IPS-18c (cell line): ENCODE measurements around the gene BABAM2.

Source experiments
- H3K4me3 ChIP-seq: 2 replicates; pipeline ENCODE4 v1.7.0; 2013; ENCODE audit warnings: low read depth, mild to moderate bottlenecking, low read length, moderate library complexity; ENCODE audit not compliant: insufficient read depth
- H3K9me3 ChIP-seq: one replicate; pipeline ENCODE4 v1.6.1; 2013; ENCODE audit warnings: mild to moderate bottlenecking, low read length, moderate library complexity; ENCODE audit not compliant: control insufficient read depth, insufficient read depth

BABAM2 gene

DNA sequence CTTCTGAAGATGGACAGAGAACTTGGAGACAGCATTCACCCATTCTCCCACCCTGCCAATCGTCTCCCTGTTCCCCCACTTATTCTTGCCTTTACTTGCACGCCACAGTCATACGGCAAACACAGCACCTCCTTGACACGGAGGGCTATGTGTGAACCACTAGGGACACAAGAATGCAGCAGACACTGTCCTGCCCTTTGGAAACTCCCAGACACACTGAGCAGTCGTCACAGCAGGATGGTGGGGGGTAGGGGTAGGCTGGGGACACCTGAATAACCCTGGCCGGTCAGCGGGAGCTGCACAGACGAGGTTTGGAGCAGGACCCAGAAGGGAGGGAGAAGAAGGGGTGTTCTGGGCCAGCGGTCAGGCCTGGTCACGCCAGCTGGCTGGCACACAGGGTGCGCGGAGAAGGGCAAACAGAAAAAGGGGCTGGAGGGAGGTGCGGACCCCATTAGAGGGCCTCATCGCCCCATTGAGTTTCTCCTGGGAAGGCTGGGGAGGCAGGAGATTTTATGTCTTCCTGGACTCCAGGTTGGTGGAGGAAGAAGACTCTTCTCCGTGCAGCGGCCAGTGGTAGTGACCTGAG, 462.2 kb downstream of the BABAM2 start:
- no peak overlapping the region for H3K4me3 ChIP-seq
- H3K9me3 ChIP-seq, result no peaks in the 10 kb centered on the region

DNA sequence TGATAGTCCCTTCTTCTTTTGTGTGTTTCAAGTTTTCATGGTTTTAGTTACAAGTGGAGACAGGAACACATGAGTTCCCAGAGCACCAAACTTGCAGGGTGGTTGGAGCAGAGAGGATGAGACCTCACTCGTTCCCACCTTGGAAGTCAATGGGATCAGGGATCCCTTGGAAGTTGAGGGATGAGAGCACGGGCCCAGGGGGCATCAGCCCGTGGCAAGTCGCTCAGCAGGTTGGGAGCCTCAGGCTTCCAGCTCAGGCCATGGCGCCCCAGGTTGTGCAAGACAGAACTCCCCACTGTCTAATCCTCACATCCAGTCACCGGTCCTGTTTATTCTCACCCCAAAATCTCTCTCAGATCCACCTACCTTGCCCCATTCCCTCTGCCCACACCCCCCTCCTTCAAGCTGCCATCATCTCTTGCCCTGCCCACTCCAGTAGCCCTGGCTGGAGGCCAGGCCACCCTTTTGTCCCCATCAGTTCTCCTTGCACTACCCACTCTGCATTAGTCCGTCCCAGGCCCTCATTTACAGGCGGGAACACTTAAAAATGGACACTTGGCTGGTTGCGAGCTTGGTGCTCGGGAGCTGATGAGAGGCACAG, 464.5 kb downstream of the BABAM2 start:
- no peak overlapping the region for H3K4me3 ChIP-seq
- no peaks in the 10 kb centered on the region for H3K9me3 ChIP-seq

DNA sequence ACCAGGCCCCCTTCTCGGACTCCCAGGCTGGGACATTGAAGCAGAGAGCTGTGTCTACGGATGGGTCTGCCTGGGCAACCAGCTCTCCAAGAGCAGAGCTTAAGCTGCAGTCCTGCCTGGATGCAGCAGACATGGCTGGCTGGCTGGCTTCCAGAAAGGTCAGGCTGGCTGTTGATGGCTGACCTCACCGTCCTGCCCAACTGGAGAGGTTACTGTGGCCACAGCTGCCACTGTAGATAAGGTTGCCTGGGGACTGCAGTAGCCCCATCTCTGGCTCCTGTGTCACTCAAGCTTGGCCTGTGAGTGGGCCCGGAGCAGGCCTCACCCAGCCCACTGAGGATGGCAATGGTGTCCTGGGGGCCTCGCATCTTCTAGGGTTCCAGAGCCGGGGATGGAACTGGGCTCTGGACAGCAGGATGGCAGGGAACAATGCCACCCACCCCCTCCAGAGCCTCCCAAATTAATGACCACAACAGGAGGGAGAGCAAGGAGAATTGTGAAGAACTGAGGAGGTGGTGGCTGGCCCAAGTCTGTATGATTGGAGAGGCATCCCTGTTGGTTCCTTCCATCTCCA, 465.1 kb downstream of the BABAM2 start:
- Histone ChIP-seq H3K9me3 (no peaks in the 10 kb centered on the region), H3K4me3 (no peak overlapping the region)

DNA sequence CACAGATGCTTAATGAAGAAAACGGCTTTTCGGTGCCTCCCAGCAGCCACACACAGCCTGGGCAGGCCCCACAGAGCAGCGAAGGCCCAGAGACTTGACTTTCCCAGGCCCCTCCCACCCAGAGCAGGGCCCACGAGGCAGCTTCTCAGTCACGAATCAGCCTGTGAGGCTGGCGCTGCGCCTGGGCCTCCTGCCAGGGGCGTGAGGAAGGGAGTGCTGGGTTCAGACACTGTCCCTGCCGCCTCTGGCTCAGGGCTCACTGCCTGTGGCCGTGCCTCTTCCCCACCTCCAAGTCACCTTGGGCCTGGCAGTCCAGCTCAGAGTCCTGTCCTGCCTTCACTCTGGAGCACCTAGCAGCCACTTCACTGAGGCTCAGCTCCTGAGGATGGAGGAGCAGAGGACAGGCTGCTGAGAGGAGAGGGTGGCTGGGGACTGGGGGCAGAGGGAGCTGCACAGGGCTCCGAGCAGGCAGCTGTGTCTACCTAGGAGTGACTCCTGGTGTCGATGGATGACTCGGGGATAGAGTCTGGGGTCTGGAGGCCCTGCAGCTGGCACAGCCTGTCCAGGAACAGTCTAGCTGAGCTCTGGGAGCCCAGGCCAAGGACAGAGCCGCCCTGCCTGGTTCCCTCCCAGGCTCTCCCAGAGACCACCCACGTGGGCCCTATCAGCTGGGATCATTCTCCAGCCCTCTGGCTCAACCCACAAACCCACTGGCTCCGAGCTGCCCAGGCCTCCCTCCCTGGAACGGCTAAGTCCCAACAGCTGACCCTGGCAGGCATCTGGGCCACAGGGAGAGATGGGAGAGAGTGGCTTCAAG, 465.8 kb downstream of the BABAM2 start:
- Histone ChIP-seq H3K9me3 (no peaks in the 10 kb centered on the region), H3K4me3 (no peak overlapping the region)

DNA sequence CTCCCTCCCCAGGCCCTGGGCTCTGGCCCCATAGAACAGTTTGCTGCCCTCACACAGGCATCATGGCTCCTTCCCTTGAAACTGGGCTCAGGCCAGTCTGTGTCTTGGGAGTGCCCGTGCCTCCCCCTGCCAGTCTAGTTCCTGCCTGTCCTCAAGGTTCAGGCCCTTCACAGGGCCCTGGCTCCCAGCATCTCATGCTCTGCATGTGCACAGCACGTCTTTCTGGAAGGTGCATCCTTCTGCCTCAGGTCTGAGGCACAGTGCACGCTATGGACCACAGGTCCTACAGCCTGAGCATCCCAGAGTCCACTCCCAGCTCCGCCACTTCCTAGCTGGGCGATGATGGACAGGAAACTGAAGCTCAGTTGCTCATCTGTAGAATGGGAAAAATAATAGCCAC, 466.5 kb downstream of the BABAM2 start:
- no peaks in the 10 kb centered on the region for H3K9me3 ChIP-seq

DNA sequence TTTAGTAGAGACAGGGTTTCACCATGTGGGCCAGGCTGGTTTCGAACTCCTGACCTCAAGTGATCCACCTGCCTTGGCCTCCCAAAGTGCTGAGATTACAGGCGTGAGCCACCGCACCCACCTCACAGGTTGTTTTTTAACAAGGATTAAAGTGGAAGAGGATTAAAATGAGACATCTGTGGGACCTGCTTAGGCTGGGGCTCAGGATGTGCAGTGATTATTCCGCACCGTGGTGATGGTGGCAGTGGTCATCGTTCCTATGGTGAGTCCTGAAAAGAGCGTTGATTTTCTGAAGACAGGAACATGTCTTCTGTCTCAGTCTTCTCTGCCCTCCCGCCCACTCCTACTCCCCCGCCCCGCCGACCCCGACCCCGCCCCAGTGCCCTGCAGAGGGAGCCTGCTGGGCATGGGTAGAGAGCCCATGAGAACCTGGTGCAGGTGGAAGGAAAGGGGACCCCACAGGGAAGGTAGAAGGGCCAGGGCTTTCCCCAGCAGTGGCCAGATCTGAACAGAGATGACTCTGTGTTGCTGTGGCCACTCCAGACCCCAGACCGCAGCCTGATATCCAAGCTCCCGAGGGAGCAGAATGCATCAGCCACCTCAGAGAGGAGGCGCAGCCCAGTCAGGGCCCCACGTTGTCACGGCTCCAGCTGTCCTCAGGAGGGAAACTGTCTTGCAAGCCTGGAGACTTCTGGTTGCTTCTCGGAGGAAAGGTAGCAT, 467.6 kb downstream of the BABAM2 start:
- H3K9me3 ChIP-seq, result no peaks in the 10 kb centered on the region
- H3K4me3 ChIP-seq, result no peak overlapping the region

More for the DNA sequence above, 466.5 kb downstream of the BABAM2 start:
- H3K4me3 ChIP-seq, result no peak overlapping the region

DNA sequence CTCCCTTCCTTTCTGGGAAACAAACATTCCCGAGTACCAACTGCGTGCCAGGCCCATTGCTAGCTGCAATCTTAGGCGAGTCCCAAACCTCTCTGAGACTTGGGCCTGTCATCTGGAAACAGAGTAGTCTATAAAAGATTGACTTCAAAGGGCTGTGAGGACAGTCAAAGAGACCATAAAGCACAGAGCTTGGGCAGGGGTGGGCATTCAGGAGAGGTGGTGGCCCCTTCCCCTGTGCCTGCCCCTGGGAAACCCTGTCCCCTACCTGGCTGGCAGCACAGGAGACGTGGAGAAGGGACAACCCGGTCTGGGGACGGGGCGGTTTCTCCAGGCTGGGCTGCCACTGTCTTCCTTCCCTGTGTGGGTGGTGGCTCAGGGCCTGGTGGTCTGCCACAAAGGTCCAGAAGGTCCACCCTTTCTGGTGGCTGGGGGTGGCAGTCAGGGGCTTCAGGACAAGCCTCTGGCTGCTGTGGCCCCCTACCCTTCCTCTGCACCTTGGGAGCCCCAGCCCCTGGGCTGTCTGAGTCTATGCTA, 468.2 kb downstream of the BABAM2 start:
- no peaks in the 10 kb centered on the region for H3K9me3 ChIP-seq
- H3K4me3 ChIP-seq, result no peak overlapping the region

DNA sequence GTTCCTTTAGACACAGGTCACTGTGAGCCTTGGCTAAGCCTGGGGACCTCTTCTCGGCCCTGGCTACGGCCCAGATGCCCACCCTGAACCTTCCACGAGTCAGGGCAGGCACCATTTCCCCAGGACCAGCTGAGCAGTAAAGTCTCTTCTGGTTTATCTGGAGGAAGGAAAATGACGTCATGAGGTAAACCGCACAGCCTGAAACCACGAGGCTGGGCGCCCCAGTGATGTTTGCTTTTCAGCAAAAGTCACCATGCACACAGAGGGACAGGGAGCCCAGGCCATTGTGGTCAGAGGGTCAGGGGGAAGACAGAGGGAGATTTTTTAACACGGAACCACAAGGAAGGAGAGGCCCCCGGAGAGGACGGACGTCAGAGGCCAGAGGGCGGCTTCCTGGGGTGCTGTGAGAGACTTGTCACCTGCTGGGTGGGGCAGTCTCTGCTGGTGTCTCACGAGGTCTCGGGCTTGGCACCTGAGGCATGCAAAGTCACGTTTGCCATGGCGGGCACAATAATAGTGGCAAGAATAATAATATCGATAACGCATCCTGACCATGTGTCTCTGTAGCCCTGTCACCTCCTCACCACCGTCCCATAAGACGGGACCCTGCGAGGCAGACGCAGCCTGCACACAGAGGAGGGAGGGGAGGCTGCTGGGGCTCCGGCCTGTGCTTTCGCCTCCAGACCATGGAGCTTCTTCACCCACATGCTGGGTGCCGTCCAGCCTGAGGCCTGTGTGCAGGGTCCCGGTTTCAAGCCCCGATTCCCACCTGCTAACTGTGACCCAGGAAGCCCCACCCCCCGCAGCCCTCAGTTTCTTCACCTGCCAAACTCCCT, 468.9 kb downstream of the BABAM2 start:
- no peak overlapping the region for H3K4me3 ChIP-seq
- no peaks in the 10 kb centered on the region for H3K9me3 ChIP-seq

DNA sequence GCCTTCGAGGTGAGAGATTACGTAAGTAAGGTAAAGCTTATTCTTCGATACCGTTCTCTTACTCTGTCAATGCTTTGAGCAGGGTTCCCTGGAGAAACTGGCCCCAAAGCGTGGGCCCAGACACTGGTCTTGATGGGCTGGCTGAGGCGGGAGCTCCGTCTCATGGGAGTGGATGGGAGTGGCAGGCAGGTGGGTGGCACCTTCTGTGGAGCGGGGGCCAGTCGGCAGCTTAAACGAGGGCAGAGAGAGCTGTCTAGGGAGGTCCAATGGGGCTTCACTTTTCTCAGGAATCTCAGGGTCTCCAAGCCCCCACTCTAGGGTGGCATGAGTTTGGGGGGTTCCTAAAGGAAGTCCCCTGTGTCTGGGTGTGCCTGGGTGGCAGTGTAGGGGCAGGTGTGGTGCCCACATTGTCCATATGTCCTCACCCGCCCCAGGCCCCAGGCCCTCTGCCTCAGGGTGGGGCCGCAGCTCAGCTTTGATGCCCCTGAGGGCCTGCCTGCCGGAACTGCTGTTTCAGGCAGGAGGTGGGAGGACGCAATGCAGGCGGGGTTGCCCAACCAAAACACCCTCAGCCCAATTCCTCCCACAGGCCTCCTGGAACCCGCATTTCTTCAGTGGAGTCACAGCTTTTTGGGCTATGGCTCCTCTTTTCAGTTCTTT, 469.7 kb downstream of the BABAM2 start:
- no peak overlapping the region for H3K4me3 ChIP-seq
- no peaks in the 10 kb centered on the region for H3K9me3 ChIP-seq

DNA sequence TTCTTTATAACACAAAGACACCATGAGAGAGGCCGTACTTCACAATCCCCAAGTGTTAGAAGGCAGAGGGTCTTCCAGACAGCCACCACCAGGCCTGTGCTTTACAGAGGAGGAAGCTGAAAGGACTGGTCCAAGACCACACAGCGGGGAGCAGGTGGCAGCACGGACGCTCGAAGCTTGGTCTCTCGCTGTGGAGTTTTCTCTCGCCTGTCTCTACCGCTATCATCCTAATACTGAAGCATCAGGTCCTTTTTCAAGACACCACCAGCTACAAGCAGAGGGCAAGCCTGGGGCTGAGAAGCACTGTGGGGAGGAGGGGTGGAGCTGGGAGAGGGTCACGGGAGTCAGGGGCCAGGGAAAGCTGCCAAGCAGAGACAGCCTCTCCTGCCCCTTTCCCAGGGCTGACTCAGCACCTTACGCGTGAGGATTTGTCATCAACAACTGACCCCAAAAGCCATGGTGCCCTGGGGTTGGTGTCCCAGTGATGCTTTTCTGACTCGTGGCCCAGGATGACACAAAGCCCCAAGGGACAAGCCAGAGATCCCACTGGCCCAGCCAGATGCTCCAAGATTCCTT, 470.3 kb downstream of the BABAM2 start:
- Histone ChIP-seq H3K4me3 (no peak overlapping the region), H3K9me3 (no peaks in the 10 kb centered on the region)

DNA sequence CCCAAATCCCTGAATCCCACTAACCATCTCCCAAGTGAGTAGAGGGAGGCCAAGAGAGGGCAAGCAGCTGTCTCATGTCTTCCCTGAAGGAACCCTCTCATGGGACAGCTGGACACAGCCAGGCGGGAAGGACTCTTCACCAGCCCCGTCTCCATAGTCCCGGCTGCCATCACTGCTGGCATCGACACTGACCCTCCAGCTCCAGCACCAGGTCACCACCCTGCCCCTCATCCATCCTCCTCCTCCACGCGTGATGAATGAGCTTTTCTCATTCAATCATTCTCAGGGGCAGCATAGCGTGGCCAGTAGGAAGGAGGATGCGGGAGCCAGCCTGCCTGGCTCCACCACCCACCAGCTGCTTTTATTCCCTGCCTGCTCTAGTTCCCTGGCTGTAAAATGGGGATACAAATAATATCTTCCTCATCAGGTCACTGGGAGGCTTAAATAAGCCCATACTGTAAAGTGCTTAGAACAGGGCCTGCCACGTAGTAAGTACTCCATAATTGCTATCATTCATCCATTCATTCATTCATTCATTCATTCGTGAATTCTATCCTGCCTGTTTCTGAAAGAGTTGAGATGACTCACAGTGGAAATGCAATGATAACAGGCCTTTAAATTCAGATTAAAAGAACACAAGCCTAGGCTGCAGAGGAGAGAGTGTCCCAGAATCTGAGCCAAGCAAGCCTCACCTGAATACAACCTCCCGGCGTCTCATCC, 471.6 kb downstream of the BABAM2 start:
- no peak overlapping the region for H3K4me3 ChIP-seq

DNA sequence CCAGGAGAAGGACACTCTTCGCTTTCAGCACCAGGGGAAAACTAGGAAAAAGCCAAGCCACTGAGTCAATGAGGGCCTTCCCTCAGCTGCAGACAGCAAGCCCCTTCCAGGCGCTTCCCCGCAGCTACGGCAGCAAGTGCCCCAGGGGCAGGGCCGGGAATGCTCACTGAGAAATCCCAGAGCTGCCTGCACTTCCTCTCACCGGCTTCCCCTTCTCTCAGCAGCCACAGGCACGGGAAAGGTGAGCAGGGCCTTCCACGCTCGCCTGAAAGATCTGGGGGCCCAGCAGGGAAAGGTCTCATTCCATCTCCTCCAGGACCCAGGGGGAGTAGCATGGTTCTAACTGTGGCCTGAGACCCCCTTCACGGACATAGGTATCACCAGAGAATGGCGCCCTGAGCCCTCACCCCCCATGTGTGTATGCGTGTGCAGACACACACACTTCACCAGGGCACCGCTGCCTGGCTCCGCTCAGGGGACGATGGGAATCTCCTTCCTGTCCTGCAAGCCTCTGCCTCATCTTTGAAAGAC, 472.5 kb downstream of the BABAM2 start:
- Histone ChIP-seq H3K4me3 (no peak overlapping the region), H3K9me3 (no peaks in the 10 kb centered on the region)

More for the DNA sequence above, 471.6 kb downstream of the BABAM2 start:
- H3K9me3 ChIP-seq, result no peaks in the 10 kb centered on the region

DNA sequence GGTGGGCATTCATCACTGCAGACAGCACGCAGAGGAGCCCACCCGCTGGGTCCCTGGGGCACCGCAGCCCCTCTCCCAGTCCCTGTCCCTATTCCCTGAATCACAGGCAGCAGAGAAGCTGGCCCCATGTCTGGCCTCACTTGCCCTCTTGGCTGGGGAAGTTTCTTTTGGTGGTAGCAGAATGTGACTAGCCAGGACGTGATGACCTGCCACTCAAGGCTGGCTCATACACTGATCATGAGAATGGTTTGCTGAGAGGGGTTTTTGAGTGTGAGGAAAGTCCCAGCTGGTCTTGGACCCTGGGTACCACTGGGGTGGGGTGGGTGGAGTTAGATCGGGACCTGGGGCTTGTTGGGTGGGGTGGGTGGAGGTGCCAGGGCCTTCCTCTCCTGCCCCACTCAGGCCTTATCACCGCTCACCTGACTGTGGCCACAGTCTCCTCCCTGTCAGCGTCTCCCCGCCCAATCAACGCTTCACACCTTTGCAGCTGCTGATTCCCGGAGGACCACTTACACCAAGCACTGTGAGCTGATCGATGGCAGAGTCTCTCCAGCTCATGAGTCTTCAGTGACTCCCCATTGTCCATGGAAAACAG, 473.3 kb downstream of the BABAM2 start:
- H3K4me3 ChIP-seq, result no peak overlapping the region

DNA sequence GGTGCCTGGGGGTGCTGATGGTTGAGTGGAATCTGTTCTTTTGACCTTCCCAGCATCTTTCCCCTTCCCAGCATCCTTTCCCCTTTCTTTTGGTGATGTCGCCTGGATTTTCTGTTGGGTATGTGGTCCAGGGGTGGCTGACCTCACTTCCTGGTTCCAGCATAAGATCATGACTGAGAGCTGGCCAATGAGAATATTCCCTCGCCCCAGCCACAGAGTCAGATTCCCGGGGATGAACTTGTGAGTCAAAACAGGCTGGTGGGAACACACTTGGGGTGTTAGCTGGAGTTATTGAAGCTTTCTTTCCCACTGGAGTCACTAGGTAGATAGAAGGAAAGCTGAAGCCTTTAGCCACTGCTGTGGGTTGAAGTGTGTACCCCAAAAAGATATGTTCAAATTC, 474.1 kb downstream of the BABAM2 start:
- H3K9me3 ChIP-seq, result no peaks in the 10 kb centered on the region
- no peak overlapping the region for H3K4me3 ChIP-seq

More for the DNA sequence above, 473.3 kb downstream of the BABAM2 start:
- no peaks in the 10 kb centered on the region for H3K9me3 ChIP-seq

DNA sequence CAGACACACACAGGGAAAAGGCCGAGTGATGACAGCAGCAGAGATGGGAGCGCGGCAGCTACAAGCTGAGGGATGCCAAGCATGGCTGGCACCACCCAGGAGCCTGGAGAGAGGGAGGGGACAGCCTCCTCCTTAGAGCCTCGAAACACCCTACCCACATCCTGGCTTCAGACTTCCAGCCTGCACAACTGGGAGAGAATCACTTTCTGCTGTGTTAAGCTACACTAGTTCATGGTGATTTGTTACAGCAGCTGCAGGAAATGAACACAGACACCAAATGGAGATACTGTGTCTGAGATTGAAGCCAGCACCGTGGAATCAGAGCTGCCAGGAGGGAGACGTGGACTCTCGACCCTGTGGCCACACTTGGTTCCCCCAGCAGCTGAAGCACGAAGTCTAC, 474.6 kb downstream of the BABAM2 start:
- no peak overlapping the region for H3K4me3 ChIP-seq
- H3K9me3 ChIP-seq, result no peaks in the 10 kb centered on the region
